Measurements from ENCODE around the gene CNPY1. TPM values are rescaled to one million over a fixed set of nuclear protein-coding genes. Genes with fewer than 3 reads are reported as not detected.
A peak's percentile ranks its signal among the peaks of the same experiment; 100 is the strongest.

The CNPY1 gene
- total RNA-seq, 1 experiment from 2014 or later, result not detected

DNA sequence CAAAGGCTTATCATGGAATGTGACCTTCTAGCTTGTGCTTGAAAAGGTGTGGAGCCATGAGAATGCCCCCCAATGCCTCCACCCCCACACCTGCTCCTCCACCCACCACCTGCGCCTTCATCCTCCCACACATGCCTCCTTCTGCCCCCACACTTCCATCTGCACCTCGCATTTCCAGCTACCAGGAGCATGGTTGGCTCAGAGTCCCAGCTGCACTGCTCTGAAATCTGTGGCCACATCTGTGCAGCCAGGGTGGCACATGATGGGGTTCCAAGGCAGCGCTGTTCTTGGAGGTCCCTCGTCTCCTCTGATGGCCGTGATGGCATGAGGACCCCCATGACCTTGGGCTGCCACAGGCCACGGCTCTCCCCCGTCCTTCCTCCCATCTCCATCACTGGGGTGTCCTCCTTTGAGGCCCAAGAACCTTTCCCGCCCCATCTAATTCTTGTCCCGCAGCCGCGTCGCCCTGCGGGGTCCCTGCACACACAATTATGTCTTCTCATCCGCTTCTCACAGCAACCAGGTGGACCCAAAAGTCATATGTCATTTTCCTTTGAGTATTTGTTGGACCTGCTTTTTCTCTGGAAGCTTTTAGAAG, 40.6 kb upstream of the CNPY1 start:
- peak; percentile 17 for DNase-seq
- Histone ChIP-seq H3K4me1 (ENCODE audit: insufficient read depth, low read length) (no peaks in the 10 kb centered on the region), H3K56ac (ENCODE audit: insufficient read length, low read depth, low read length) (no peak overlapping the region), H2AK5ac (ENCODE audit: insufficient read length, low read length) (no peak overlapping the region), H4K5ac (ENCODE audit: insufficient read length, low read depth, low read length) (no peak overlapping the region), H3K18ac (ENCODE audit: insufficient read length, low read depth, low read length) (no peak overlapping the region), H3K79me1 (ENCODE audit: insufficient read depth, low read depth, low read length, poor library complexity, severe bottlenecking) (no peaks in the 10 kb centered on the region), H2BK5ac (ENCODE audit: insufficient read length, low read length) (no peak overlapping the region), H3K79me2 (ENCODE audit: insufficient read depth, low read length) (no peaks in the 10 kb centered on the region), H3K23me2 (ENCODE audit: insufficient read length, low read depth, low read length, poor library complexity, severe bottlenecking) (no peaks in the 10 kb centered on the region), H2BK120ac (ENCODE audit: low read depth, low read length, poor library complexity, severe bottlenecking) (no peak overlapping the region), H3K4me2 (ENCODE audit: insufficient read depth, insufficient read length, low read length) (no peak overlapping the region), H3K9me3 (ENCODE audit: control insufficient read depth, low read depth, low read length) (no peaks in the 10 kb centered on the region), H2BK12ac (ENCODE audit: insufficient read length, low read depth, low read length) (no peak overlapping the region), H3K27ac (ENCODE audit: insufficient read length, low read depth, low read length) (no peak overlapping the region), H3T11ph (ENCODE audit: low read length) (no peak overlapping the region), H4K91ac (ENCODE audit: insufficient read length, low read depth, low read length) (no peak overlapping the region), H2BK15ac (ENCODE audit: low read depth, low read length) (no peak overlapping the region), H2AFZ (ENCODE audit: low read length) (no peak overlapping the region), H3K4ac (ENCODE audit: low read depth, low read length) (no peak overlapping the region), H4K8ac (replicated peaks; ENCODE audit: insufficient read length, low read depth, low read length) (no peak overlapping the region), H4K20me1 (ENCODE audit: control insufficient read depth, insufficient read depth, insufficient read length) (no peaks in the 10 kb centered on the region), H3K23ac (ENCODE audit: insufficient read length, low read depth, low read length) (no peak overlapping the region), H2BK20ac (ENCODE audit: low read depth, low read length, poor library complexity, severe bottlenecking) (no peak overlapping the region), H3K14ac (ENCODE audit: insufficient read depth, low read length) (no peak overlapping the region), H3K9ac (ENCODE audit: extremely low read depth, insufficient read length, low read length) (no peak overlapping the region), H3K27me3 (ENCODE audit: insufficient read depth, low read length) (no peaks in the 10 kb centered on the region)
- Mint-ChIP-seq H3K9me3 (no peaks in the 10 kb centered on the region), H3K4me1 (peaks cover 0 to 3% of the 10 kb centered on the region in 2 experiments; a peak in 1 of 4 replicates), H3K27me3 (ENCODE audit: low read depth) (peaks cover 15% of the 10 kb centered on the region), H3K4me3 (no peak overlapping the region), H3K27ac (no peak overlapping the region; a peak in 1 of 7 replicates), H3K36me3 (ENCODE audit: insufficient read depth in 1 of 3, low read depth in 3 of 3) (no peaks in the 10 kb centered on the region; a peak in 1 of 7 replicates)
- no CpG with 5 or more reads among the region's 14 CpGs for WGBS (ENCODE audit: extremely low coverage, insufficient read length, low lambda C conversion rate)
- TF ChIP-seq, protein P1, sequence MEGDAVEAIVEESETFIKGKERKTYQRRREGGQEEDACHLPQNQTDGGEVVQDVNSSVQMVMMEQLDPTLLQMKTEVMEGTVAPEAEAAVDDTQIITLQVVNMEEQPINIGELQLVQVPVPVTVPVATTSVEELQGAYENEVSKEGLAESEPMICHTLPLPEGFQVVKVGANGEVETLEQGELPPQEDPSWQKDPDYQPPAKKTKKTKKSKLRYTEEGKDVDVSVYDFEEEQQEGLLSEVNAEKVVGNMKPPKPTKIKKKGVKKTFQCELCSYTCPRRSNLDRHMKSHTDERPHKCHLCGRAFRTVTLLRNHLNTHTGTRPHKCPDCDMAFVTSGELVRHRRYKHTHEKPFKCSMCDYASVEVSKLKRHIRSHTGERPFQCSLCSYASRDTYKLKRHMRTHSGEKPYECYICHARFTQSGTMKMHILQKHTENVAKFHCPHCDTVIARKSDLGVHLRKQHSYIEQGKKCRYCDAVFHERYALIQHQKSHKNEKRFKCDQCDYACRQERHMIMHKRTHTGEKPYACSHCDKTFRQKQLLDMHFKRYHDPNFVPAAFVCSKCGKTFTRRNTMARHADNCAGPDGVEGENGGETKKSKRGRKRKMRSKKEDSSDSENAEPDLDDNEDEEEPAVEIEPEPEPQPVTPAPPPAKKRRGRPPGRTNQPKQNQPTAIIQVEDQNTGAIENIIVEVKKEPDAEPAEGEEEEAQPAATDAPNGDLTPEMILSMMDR (conservative IDR thresholded peaks at IDR 0.05), result no peak

Measured in H9 (cell line).